Measurements from ENCODE around the gene KHNYN. TPM values are rescaled to one million over a fixed set of nuclear protein-coding genes. Genes with fewer than 3 reads are reported as not detected.

The KHNYN gene
- total and polyA plus RNA-seq, 2 of the 8 experiments (the other 6 are each of a cell fraction or from before 2014, with no cell fraction given): 7.6 to 22.3 TPM

- no peak overlapping the region for H2AK5ac ChIP-seq (ENCODE audit: low read depth, low read length)
- peaks cover 7% of the 10 kb centered on the region; the same call in 1 of the 2 replicates for H3K23me2 ChIP-seq (ENCODE audit: low read depth, low read length)
- DNase-seq (ENCODE audit: low read depth in 1 of 2, low spot score in 2 of 2) (no peak), FAIRE-seq (no peak)
- no peaks in the 10 kb centered on the region for H4K20me1 ChIP-seq (replicated peaks in 1 of 2; ENCODE audit: control insufficient read depth in 1 of 2, insufficient read depth in 2 of 2, low read length in 2 of 2)
- H4K8ac ChIP-seq (ENCODE audit: extremely low read depth, insufficient read depth, low read length): no peak overlapping the region
- no peak overlapping the region for H3K4me3 ChIP-seq (ENCODE audit: extremely low read depth in 1 of 4, insufficient read depth in 2 of 4, low read depth in 3 of 4, low read length in 4 of 4)
- no peak overlapping the region for H4K5ac ChIP-seq (ENCODE audit: insufficient read length, low read depth, low read length)
- CTCF ChIA-PET (ENCODE audit: partially characterized antibody): interaction anchor here (0.8 to 4.3 kb wide), 6 partner anchors 12 to 69 kb away, joined by 3 to 35 read pairs (median 4); no protein-coding TSS in a partner anchor
- peaks cover 0 to 3% (median under 1%) of the 10 kb centered on the region in 4 experiments; a peak in 2 of 7 replicates for H3K27me3 ChIP-seq (replicated peaks in 1 of 4; ENCODE audit: control insufficient read depth in 3 of 4, extremely low read depth in 1 of 4, insufficient read depth in 3 of 4, low read length in 3 of 4)
- H3K23ac ChIP-seq (ENCODE audit: insufficient read length): no peak overlapping the region
- H2BK120ac ChIP-seq (replicated peaks; ENCODE audit: low read depth, low read length): no peak overlapping the region
- no peak overlapping the region for H2AFZ ChIP-seq (ENCODE audit: low read length)
- H3K18ac ChIP-seq (ENCODE audit: extremely low read depth, low read length): no peak overlapping the region
- POLR2A ChIA-PET (ENCODE audit: partially characterized antibody): no interaction called here
- no peak for TF ChIP-seq RXRA (IDR thresholded peaks at IDR 0.05; ENCODE audit: insufficient read depth, low read depth, low read length)
- no peak for TF ChIP-seq RFX5 (IDR thresholded peaks at IDR 0.05; ENCODE audit: borderline replicate concordance, low read depth, low read length)
- no peak for TF ChIP-seq ATF3 (IDR thresholded peaks at IDR 0.05; ENCODE audit: insufficient read depth, low read depth, low read length)
- no peak for TF ChIP-seq HDAC6 (IDR thresholded peaks at IDR 0.05; ENCODE audit: low read depth, low read length)
- no peak for TF ChIP-seq SP1 (IDR thresholded peaks at IDR 0.05; ENCODE audit: low read depth, low read length)
- TF ChIP-seq NRF1 (IDR thresholded peaks at IDR 0.05; ENCODE audit: low read depth, low read length): no peak
- no peak for TF ChIP-seq CHD1 (IDR thresholded peaks at IDR 0.05; ENCODE audit: low read depth, low read length)
- no peak for TF ChIP-seq SUZ12 (IDR thresholded peaks at IDR 0.05; ENCODE audit: low read length)
- TF ChIP-seq CBX8 (IDR thresholded peaks at IDR 0.05; ENCODE audit: borderline replicate concordance, low read depth, low read length): no peak
- peaks cover 0 to 12% (median 7%) of the 10 kb centered on the region in 4 experiments; a peak in 6 of 7 replicates for H3K4me1 ChIP-seq (replicated peaks in 1 of 4; ENCODE audit: control insufficient read depth in 3 of 4, insufficient read depth in 4 of 4, low read length in 3 of 4)
- H2BK20ac ChIP-seq (ENCODE audit: low read length): no peak overlapping the region
- H3K36me3 ChIP-seq (ENCODE audit: control insufficient read depth in 2 of 4, insufficient read depth in 4 of 4, low read length in 3 of 4): no peaks in the 10 kb centered on the region
- H3K79me2 ChIP-seq (ENCODE audit: control insufficient read depth in 1 of 2, insufficient read depth in 2 of 2, low read length in 2 of 2): no peaks in the 10 kb centered on the region
- no peaks in the 10 kb centered on the region for H3K79me1 ChIP-seq (ENCODE audit: low read depth, low read length)
- H3K4me2 ChIP-seq (ENCODE audit: insufficient read depth in 1 of 2, low read depth in 2 of 2, low read length in 2 of 2): no peak overlapping the region
- H3K27ac ChIP-seq (ENCODE audit: low read depth, low read length): no peak overlapping the region
- H2BK5ac ChIP-seq (ENCODE audit: low read depth, low read length): no peak overlapping the region
- H3K56ac ChIP-seq (replicated peaks; ENCODE audit: insufficient read length, low read depth, low read length): no peak overlapping the region
- no peaks in the 10 kb centered on the region for H3K9me3 ChIP-seq (ENCODE audit: insufficient read depth in 2 of 2, low read depth in 1 of 2, low read length in 1 of 2)
- no peak overlapping the region for H3K4ac ChIP-seq (replicated peaks; ENCODE audit: insufficient read length, low read depth, low read length)
- H4K91ac ChIP-seq (replicated peaks; ENCODE audit: insufficient read length, low read length): no peak overlapping the region
- no peak overlapping the region for H2BK15ac ChIP-seq (ENCODE audit: low read length)
- no peak overlapping the region for H2BK12ac ChIP-seq (ENCODE audit: low read depth, low read length)
- no peak overlapping the region for H3K14ac ChIP-seq (ENCODE audit: insufficient read length)
- no peak overlapping the region for H3K9ac ChIP-seq (replicated peaks in 1 of 4; ENCODE audit: extremely low read depth in 1 of 4, low read depth in 3 of 4, low read length in 3 of 4)
- WGBS, 2 experiments (ENCODE audit: extremely low coverage in 1 of 2, insufficient coverage in 1 of 2, insufficient read length in 1 of 2, insufficient replicate concordance in 2 of 2, low coverage in 1 of 2, low lambda C conversion rate in 2 of 2, missing lambda C conversion rate in 1 of 2): 87% methylated on average over 3 of the region's 3 CpGs; no CpG with 5 or more reads in 1 of the 2 experiments
These were observed 35.5 kb upstream of the KHNYN start for GRCh38 chr14:24394275-24394674.
